DOHH2 (cell line): ENCODE measurements around the gene S100A11.

ENCODE experiments used
- CTCF ChIP-seq: fragments of 200-600 bp; sonication (generic); IDR thresholded peaks from one replicate; pipeline ENCODE4 v1.5.1; 2014; ENCODE audit warnings: antibody characterized with exemption, mild to moderate bottlenecking, low read depth, low read length; ENCODE audit not compliant: poor library complexity, severe bottlenecking
- EZH2phosphoT487 ChIP-seq: fragments of 200-600 bp; sonication (generic); IDR thresholded peaks from 2 replicates; pipeline ENCODE4 v1.6.1; 2017; ENCODE audit warnings: borderline replicate concordance, mild to moderate bottlenecking, antibody characterized with exemption, low read length, moderate library complexity, mixed read lengths

DNA sequence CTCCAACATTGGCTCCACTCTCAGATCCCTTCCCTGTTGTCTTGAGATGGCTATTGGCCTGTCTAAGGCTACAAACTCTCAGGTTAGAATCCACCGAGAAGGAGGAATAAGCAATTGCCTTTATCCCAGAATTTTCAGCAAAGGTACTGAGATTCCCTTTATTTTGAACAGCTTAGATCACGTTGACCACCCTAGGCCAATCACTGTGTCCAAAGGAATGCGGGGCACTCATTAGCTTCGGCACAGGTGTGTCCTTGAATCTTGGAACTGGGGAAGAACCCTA is 6.9 kb downstream of the S100A11 start:
- TF ChIP-seq CTCF (no peak), EZH2phosphoT487 (no peak)
